Parathyroid adenoma (tissue), 2 donors: Measurements from ENCODE around the gene NTRK3.

Source experiments
- H2AFZ ChIP-seq: fragments of 300-600 bp; sonication (generic); one replicate; pipeline ENCODE4 v1.7.0; 2017; ENCODE audit warnings: antibody characterized with exemption, mild to moderate bottlenecking
- H3K27ac ChIP-seq: fragments of 300-600 bp; sonication (generic); one replicate; pipeline ENCODE4 v1.7.0; 2017
- H3K27me3 ChIP-seq: fragments of 300-600 bp; sonication (generic); one replicate; pipeline ENCODE4 v1.7.0; 2017; ENCODE audit warnings: low read length; ENCODE audit not compliant: control insufficient read depth, insufficient read depth
- H3K36me3 ChIP-seq: fragments of 300-600 bp; sonication (generic); one replicate; pipeline ENCODE4 v1.7.0; 2017; ENCODE audit warnings: low read length; ENCODE audit not compliant: control insufficient read depth, insufficient read depth
- H3K4me1 ChIP-seq: fragments of 300-600 bp; sonication (generic); one replicate; pipeline ENCODE4 v1.7.0; 2017; ENCODE audit warnings: control low read depth
- H3K4me2 ChIP-seq: fragments of 300-600 bp; sonication (generic); one replicate; pipeline ENCODE4 v1.7.0; 2017; ENCODE audit warnings: low read length
- H3K4me3 ChIP-seq: fragments of 300-600 bp; sonication (generic); one replicate; pipeline ENCODE4 v1.7.0; 2017; ENCODE audit warnings: low read depth, low read length
- H3K79me2 ChIP-seq: fragments of 300-600 bp; sonication (generic); one replicate; pipeline ENCODE4 v1.7.0; 2017; ENCODE audit warnings: control low read depth
- H3K9ac ChIP-seq: fragments of 300-600 bp; sonication (generic); one replicate; pipeline ENCODE4 v1.7.0; 2017; ENCODE audit warnings: mild to moderate bottlenecking
- H3K9me3 ChIP-seq: fragments of 300-600 bp; sonication (generic); one replicate; pipeline ENCODE4 v1.7.0; 2017; ENCODE audit warnings: low read length; ENCODE audit not compliant: control insufficient read depth
- TF ChIP-seq, protein P1 (sequence below): fragments of 300-600 bp; sonication (generic); IDR thresholded peaks from one replicate; pipeline ENCODE4 v1.7.0; 2017; ENCODE audit warnings: antibody characterized with exemption, mild to moderate bottlenecking
- donor health status: primary hyperparathyroidism.

Gene NTRK3

DNA sequence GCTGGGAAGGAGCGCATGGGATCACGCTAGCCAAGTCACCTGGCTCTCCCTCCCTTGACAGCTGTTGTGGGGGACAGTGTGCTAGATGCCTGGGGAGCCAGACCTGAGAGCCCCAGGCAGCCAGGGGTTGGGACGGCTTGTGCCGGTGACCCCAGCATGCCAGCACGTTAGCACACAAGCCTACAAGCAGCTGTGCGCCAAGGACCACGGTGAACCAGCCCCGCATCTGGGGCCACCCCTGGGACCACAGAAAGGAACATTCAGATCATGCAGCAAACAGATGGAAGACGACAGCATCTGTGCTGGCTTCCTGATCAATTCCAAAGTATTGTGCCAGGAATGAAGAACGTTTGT is 64.8 kb downstream of the NTRK3 start:
- Histone ChIP-seq H3K36me3 (no peaks in the 10 kb centered on the region), H3K4me2 (no peak overlapping the region), H3K79me2 (no peaks in the 10 kb centered on the region), H2AFZ (no peak overlapping the region), H3K4me1 (no peaks in the 10 kb centered on the region), H3K27ac (no peak overlapping the region), H3K9ac (no peak overlapping the region), H3K9me3 (no peaks in the 10 kb centered on the region), H3K4me3 (no peak overlapping the region), H3K27me3 (no peaks in the 10 kb centered on the region)
- TF ChIP-seq, protein P1, sequence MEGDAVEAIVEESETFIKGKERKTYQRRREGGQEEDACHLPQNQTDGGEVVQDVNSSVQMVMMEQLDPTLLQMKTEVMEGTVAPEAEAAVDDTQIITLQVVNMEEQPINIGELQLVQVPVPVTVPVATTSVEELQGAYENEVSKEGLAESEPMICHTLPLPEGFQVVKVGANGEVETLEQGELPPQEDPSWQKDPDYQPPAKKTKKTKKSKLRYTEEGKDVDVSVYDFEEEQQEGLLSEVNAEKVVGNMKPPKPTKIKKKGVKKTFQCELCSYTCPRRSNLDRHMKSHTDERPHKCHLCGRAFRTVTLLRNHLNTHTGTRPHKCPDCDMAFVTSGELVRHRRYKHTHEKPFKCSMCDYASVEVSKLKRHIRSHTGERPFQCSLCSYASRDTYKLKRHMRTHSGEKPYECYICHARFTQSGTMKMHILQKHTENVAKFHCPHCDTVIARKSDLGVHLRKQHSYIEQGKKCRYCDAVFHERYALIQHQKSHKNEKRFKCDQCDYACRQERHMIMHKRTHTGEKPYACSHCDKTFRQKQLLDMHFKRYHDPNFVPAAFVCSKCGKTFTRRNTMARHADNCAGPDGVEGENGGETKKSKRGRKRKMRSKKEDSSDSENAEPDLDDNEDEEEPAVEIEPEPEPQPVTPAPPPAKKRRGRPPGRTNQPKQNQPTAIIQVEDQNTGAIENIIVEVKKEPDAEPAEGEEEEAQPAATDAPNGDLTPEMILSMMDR = no peak

DNA sequence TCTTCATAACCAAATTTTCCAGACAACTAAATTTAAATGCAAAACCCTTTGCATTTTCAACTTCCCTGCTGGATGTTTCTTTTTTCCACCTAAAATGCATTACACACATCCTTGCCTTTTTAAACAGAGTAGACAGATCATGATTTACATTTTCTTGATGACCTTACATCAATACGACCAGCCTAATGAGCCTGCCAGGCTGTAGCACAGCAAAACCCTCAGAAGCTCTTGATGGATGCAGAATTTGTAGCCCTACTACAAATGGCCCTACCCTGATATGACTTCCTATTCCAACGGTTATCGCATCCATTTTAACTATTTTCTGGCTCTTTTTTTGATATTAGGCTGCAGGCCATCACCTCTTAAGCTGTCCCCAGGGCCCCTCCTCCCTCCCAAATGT is 66.3 kb downstream of the NTRK3 start:
- H3K36me3 ChIP-seq = no peaks in the 10 kb centered on the region
- H3K4me2 ChIP-seq = no peak overlapping the region
- no peaks in the 10 kb centered on the region for H3K79me2 ChIP-seq
- TF ChIP-seq, protein P1 = no peak
- H3K9ac ChIP-seq = no peak overlapping the region
- no peak overlapping the region for H2AFZ ChIP-seq
- H3K27ac ChIP-seq = no peak overlapping the region
- no peaks in the 10 kb centered on the region for H3K9me3 ChIP-seq
- H3K4me1 ChIP-seq = no peaks in the 10 kb centered on the region
- H3K27me3 ChIP-seq = no peaks in the 10 kb centered on the region
- no peak overlapping the region for H3K4me3 ChIP-seq

DNA sequence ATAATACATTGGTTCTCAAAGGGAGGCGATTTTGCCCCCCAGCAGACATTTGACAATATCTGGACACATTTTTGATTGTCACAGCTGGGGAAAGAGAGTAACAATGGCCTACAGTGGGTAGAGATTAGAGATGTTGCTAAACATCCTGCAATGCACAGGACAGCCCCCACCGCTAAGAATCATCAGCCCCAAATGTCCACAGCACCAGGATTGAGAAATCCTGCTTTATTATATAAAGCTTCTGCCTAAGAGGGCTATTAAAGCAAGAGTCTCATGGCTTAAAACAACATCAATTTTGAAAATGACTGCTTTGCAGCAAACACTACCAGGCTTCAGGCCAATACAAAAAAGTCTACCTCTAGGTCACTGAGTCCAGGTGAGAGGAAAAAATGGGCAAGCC is 68.2 kb downstream of the NTRK3 start:
- TF ChIP-seq, protein P1 = no peak
- Histone ChIP-seq H3K9ac (no peak overlapping the region), H3K9me3 (no peaks in the 10 kb centered on the region), H3K27me3 (no peaks in the 10 kb centered on the region), H3K4me2 (no peak overlapping the region), H3K36me3 (no peaks in the 10 kb centered on the region), H2AFZ (no peak overlapping the region), H3K4me1 (no peaks in the 10 kb centered on the region), H3K79me2 (no peaks in the 10 kb centered on the region), H3K27ac (no peak overlapping the region), H3K4me3 (no peak overlapping the region)

DNA sequence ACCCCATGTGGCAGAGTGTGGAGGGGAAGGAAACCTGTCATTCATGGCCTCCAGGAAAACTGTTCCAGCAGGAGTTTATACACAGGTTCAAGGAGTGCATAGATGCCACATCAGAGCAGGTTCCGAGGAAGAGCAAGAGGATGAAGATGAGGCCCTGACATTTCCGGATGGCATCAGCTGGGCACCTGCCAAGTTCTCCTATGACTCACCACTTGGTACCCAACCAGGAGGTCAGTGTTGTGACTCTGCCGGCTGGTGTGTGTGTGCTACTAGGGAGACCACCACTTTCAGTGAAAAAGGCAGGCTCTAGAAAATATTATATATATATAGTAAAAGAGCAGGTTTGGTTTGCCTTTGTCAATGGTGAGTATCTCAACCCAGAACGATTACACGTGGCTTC is 69.3 kb downstream of the NTRK3 start:
- Histone ChIP-seq H3K36me3 (no peaks in the 10 kb centered on the region), H2AFZ (no peak overlapping the region), H3K27ac (no peak overlapping the region), H3K9me3 (no peaks in the 10 kb centered on the region), H3K9ac (no peak overlapping the region), H3K4me2 (no peak overlapping the region), H3K4me1 (no peaks in the 10 kb centered on the region), H3K79me2 (no peaks in the 10 kb centered on the region), H3K4me3 (no peak overlapping the region), H3K27me3 (no peaks in the 10 kb centered on the region)
- TF ChIP-seq, protein P1 = no peak

DNA sequence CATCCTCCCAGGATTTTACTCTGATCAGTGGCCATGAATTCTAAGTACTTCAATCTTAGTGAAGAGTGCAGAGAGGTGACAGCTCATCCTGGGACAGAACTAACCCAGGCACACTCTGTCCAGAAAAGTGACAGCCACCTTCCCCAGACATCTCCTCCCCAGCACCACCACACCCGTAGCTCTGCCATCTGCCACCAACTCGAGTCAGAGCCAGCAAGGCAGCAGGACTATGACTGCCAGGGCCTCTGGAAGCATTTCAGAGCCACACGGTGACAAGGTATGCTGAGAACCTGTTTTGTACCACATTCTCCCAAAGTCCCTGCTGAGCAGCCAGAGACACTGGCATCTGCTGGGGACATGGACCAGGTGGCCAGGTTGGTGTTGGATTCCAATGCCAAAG is 71.0 kb downstream of the NTRK3 start:
- Histone ChIP-seq H2AFZ (no peak overlapping the region), H3K4me1 (no peaks in the 10 kb centered on the region), H3K9ac (no peak overlapping the region), H3K9me3 (no peaks in the 10 kb centered on the region), H3K27me3 (no peaks in the 10 kb centered on the region), H3K27ac (no peak overlapping the region), H3K4me2 (no peak overlapping the region), H3K36me3 (no peaks in the 10 kb centered on the region), H3K4me3 (no peak overlapping the region), H3K79me2 (no peaks in the 10 kb centered on the region)
- TF ChIP-seq, protein P1 = no peak
